Measurements from ENCODE around the gene CREB1. TPM values are rescaled to one million over a fixed set of nuclear protein-coding genes. Genes with fewer than 3 reads are reported as not detected.
A peak's percentile ranks its signal among the peaks of the same experiment; 100 is the strongest.

CREB1 gene
- total RNA-seq, 1 donor from 2014 or later: 111 TPM

- DNase-seq (ENCODE audit: low spot score, unreplicated experiment): peak; percentile 72
- Mint-ChIP-seq H3K9me3 (ENCODE audit: low read depth) (no peaks in the 10 kb centered on the region), H3K4me1 (ENCODE audit: low read depth) (peaks cover 8% of the 10 kb centered on the region), H3K36me3 (ENCODE audit: insufficient read depth) (peaks cover 5% of the 10 kb centered on the region), H3K27me3 (peaks cover 6% of the 10 kb centered on the region), H3K4me3 (ENCODE audit: low read depth) (peak within 1 kb of the TSS; percentile 92), H3K27ac (peak within 1 kb of the TSS; percentile 97)
- peak; percentile 56 for TF ChIP-seq CTCF (IDR thresholded peaks at IDR 0.05; ENCODE audit: unreplicated experiment)
Observed at GRCh38 chr2:207625014-207625907, 95.5 kb downstream of the CREB1 start, which contains the start of gene METTL21A. Gene METTL21A (minus strand): TSS chr2:207625394. CDS start chr2:207624375, 1,019 bp downstream.

GRCh38 chr2:207629553-207629952 is 99.8 kb downstream of the CREB1 start:
- H3K36me3 Mint-ChIP-seq (ENCODE audit: insufficient read depth): no peaks in the 10 kb centered on the region
- H3K27me3 Mint-ChIP-seq: peaks cover 6% of the 10 kb centered on the region
- no peak for DNase-seq (ENCODE audit: low spot score, unreplicated experiment)
- no peak overlapping the region for H3K4me3 Mint-ChIP-seq (ENCODE audit: low read depth)
- no peak overlapping the region for H3K27ac Mint-ChIP-seq
- H3K4me1 Mint-ChIP-seq (ENCODE audit: low read depth): no peaks in the 10 kb centered on the region
- no peaks in the 10 kb centered on the region for H3K9me3 Mint-ChIP-seq (ENCODE audit: low read depth)
- TF ChIP-seq CTCF (IDR thresholded peaks at IDR 0.05; ENCODE audit: unreplicated experiment): no peak

GRCh38 chr2:207630491-207630890 is 100.7 kb downstream of the CREB1 start:
- Mint-ChIP-seq H3K36me3 (ENCODE audit: insufficient read depth) (no peaks in the 10 kb centered on the region), H3K9me3 (ENCODE audit: low read depth) (no peaks in the 10 kb centered on the region), H3K27me3 (peaks cover 6% of the 10 kb centered on the region), H3K4me3 (ENCODE audit: low read depth) (no peak overlapping the region), H3K27ac (no peak overlapping the region), H3K4me1 (ENCODE audit: low read depth) (no peaks in the 10 kb centered on the region)
- no peak for DNase-seq (ENCODE audit: low spot score, unreplicated experiment)
- TF ChIP-seq CTCF (IDR thresholded peaks at IDR 0.05; ENCODE audit: unreplicated experiment): no peak

- no peak for TF ChIP-seq CTCF (IDR thresholded peaks at IDR 0.05; ENCODE audit: unreplicated experiment)
- H3K27me3 Mint-ChIP-seq: no peaks in the 10 kb centered on the region
- no peaks in the 10 kb centered on the region for H3K4me1 Mint-ChIP-seq (ENCODE audit: low read depth)
- DNase-seq (ENCODE audit: low spot score, unreplicated experiment): no peak
- H3K4me3 Mint-ChIP-seq (ENCODE audit: low read depth): no peak overlapping the region
- no peaks in the 10 kb centered on the region for H3K36me3 Mint-ChIP-seq (ENCODE audit: insufficient read depth)
- peak overlapping the region; percentile 7 for H3K27ac Mint-ChIP-seq
- H3K9me3 Mint-ChIP-seq (ENCODE audit: low read depth): no peaks in the 10 kb centered on the region
Observed at GRCh38 chr2:207632575-207633493, 103.1 kb downstream of the CREB1 start.

- no peaks in the 10 kb centered on the region for H3K36me3 Mint-ChIP-seq (ENCODE audit: insufficient read depth)
- no peak for DNase-seq (ENCODE audit: low spot score, unreplicated experiment)
- no peak for TF ChIP-seq CTCF (IDR thresholded peaks at IDR 0.05; ENCODE audit: unreplicated experiment)
- no peaks in the 10 kb centered on the region for H3K9me3 Mint-ChIP-seq (ENCODE audit: low read depth)
- H3K27me3 Mint-ChIP-seq: no peaks in the 10 kb centered on the region
- H3K4me3 Mint-ChIP-seq (ENCODE audit: low read depth): no peak overlapping the region
- no peaks in the 10 kb centered on the region for H3K4me1 Mint-ChIP-seq (ENCODE audit: low read depth)
- no peak overlapping the region for H3K27ac Mint-ChIP-seq
Observed at GRCh38 chr2:207633686-207634085, 103.9 kb downstream of the CREB1 start.

Measured in progenitor cell of endocrine pancreas (in vitro differentiated cells).